ENCODE results near the gene C21orf91.

The C21orf91 gene

DNA sequence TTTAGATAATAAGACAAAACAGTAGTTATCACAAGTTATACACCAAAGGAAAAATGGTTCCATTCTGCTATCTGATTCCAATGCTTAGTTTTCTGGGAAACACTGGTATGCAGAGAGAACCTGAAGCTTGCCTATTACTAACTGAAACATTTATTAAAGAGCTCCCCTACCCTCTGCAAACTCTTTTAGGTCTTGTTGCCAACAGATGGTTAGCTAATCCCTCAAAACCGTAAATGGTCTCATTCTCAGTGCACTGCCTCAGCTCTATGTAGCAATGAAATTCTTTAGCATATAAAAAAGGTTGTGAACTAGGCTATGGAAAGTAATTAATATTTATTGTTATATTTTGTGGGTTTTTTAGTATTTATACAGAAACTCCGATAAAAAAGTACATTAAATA is 20.4 kb downstream of the C21orf91 start:
- Histone ChIP-seq H3K4me3 (ENCODE audit: insufficient read depth, low read depth, low read length) (no peak overlapping the region), H3K9me3 (ENCODE audit: control insufficient read depth, low read length) (no peaks in the 10 kb centered on the region), H3K27ac (ENCODE audit: insufficient read depth, low read depth, low read length, poor library complexity, severe bottlenecking) (no peak overlapping the region), H3K27me3 (ENCODE audit: control insufficient read depth, insufficient read depth, low read length, poor library complexity, severe bottlenecking) (no peaks in the 10 kb centered on the region), H3K4me1 (ENCODE audit: control insufficient read depth, insufficient read depth, low read length) (no peaks in the 10 kb centered on the region), H3K36me3 (ENCODE audit: control insufficient read depth, insufficient read depth, low read length) (peaks cover 27% of the 10 kb centered on the region)
- WGBS, 2 experiments, result 91 to 92% methylated on average over 1 of the region's 2 CpGs

GRCh38 chr21:17797967-17798366 is 21.2 kb downstream of the C21orf91 start:
- Histone ChIP-seq H3K36me3 (ENCODE audit: control insufficient read depth, insufficient read depth, low read length) (peaks cover 32% of the 10 kb centered on the region), H3K4me3 (ENCODE audit: insufficient read depth, low read depth, low read length) (no peak overlapping the region), H3K9me3 (ENCODE audit: control insufficient read depth, low read length) (no peaks in the 10 kb centered on the region), H3K4me1 (ENCODE audit: control insufficient read depth, insufficient read depth, low read length) (no peaks in the 10 kb centered on the region), H3K27ac (ENCODE audit: insufficient read depth, low read depth, low read length, poor library complexity, severe bottlenecking) (no peak overlapping the region), H3K27me3 (ENCODE audit: control insufficient read depth, insufficient read depth, low read length, poor library complexity, severe bottlenecking) (no peaks in the 10 kb centered on the region)
- 93 to 100% methylated on average over 2 of the region's 2 CpGs for WGBS, 2 experiments

DNA sequence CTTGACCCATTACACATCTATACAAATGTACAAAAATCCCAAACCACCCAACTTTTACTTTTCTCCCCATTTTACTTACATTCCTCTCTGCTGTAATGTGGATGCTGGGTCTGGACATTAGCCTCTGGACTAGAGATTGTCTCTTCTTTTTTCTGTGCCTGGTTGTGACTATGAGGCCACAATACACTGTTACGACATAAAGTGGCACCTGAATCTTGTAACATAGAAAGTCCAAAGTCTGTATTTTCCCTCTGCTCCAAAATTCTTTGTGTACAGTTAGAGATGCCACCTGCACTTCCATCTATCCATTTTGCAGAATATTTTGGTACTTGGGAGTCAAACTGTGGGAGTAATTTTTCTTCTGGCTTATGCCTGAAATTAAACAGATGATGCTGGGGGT is 22.7 kb downstream of the C21orf91 start:
- Histone ChIP-seq H3K9me3 (ENCODE audit: control insufficient read depth, low read length) (no peaks in the 10 kb centered on the region), H3K4me3 (ENCODE audit: insufficient read depth, low read depth, low read length) (no peak overlapping the region), H3K36me3 (ENCODE audit: control insufficient read depth, insufficient read depth, low read length) (peaks cover 33% of the 10 kb centered on the region), H3K27ac (ENCODE audit: insufficient read depth, low read depth, low read length, poor library complexity, severe bottlenecking) (no peak overlapping the region), H3K4me1 (ENCODE audit: control insufficient read depth, insufficient read depth, low read length) (no peaks in the 10 kb centered on the region), H3K27me3 (ENCODE audit: control insufficient read depth, insufficient read depth, low read length, poor library complexity, severe bottlenecking) (no peaks in the 10 kb centered on the region)
- WGBS, 2 experiments, result 84 to 100% methylated on average over 1 of the region's 1 CpG

- no peak overlapping the region for H3K27ac ChIP-seq (ENCODE audit: insufficient read depth, low read depth, low read length, poor library complexity, severe bottlenecking)
- no peak overlapping the region for H3K4me3 ChIP-seq (ENCODE audit: insufficient read depth, low read depth, low read length)
- WGBS, 2 experiments, result 88 to 100% methylated on average over 1 of the region's 1 CpG
- H3K9me3 ChIP-seq (ENCODE audit: control insufficient read depth, low read length), result no peaks in the 10 kb centered on the region
- peaks cover 36% of the 10 kb centered on the region for H3K36me3 ChIP-seq (ENCODE audit: control insufficient read depth, insufficient read depth, low read length)
- H3K27me3 ChIP-seq (ENCODE audit: control insufficient read depth, insufficient read depth, low read length, poor library complexity, severe bottlenecking), result no peaks in the 10 kb centered on the region
- no peaks in the 10 kb centered on the region for H3K4me1 ChIP-seq (ENCODE audit: control insufficient read depth, insufficient read depth, low read length)
Measured at GRCh38 chr21:17796037-17796403, 23.1 kb downstream of the C21orf91 start.

GRCh38 chr21:17795146-17796036 is 23.8 kb downstream of the C21orf91 start:
- Histone ChIP-seq H3K4me1 (ENCODE audit: control insufficient read depth, insufficient read depth, low read length) (no peaks in the 10 kb centered on the region), H3K36me3 (ENCODE audit: control insufficient read depth, insufficient read depth, low read length) (peaks cover 38% of the 10 kb centered on the region), H3K27me3 (ENCODE audit: control insufficient read depth, insufficient read depth, low read length, poor library complexity, severe bottlenecking) (no peaks in the 10 kb centered on the region), H3K4me3 (ENCODE audit: insufficient read depth, low read depth, low read length) (no peak overlapping the region), H3K27ac (ENCODE audit: insufficient read depth, low read depth, low read length, poor library complexity, severe bottlenecking) (no peak overlapping the region), H3K9me3 (ENCODE audit: control insufficient read depth, low read length) (no peaks in the 10 kb centered on the region)
- WGBS, 2 experiments, result 93 to 95% methylated on average over 4 to 6 of the region's 6 CpGs

DNA sequence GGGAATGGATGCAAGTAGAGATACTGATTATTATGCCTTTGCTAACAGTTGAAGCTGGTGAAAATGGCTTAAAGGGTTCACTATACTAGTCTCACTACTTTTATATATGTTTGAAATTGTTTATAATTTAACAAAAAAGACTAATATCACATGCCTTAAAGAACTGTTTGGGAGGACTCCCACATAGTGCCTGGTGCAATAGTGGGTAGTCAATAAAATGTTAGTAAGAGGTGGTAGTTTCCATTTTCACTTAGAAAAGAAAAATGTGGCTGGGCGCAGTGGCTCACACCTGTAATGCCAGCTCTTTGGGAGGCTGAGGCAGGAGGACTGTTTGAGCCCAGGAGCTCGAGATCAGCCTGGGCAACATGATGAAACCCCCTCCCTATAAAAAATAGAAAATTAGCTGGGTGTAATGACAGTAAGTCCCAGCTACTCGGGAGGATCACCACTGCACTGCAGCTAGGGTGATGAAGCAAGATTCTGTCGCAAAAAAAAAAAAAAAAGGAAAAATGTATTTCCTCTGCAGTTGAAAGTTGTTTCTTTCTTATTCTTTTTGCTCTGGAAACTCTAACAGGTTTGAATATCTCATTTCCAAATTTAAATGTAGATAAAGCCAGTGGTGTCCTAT is 24.5 kb downstream of the C21orf91 start:
- H3K4me3 ChIP-seq (ENCODE audit: insufficient read depth, low read depth, low read length), result no peak overlapping the region
- no peak overlapping the region for H3K27ac ChIP-seq (ENCODE audit: insufficient read depth, low read depth, low read length, poor library complexity, severe bottlenecking)
- no peaks in the 10 kb centered on the region for H3K9me3 ChIP-seq (ENCODE audit: control insufficient read depth, low read length)
- no peaks in the 10 kb centered on the region for H3K27me3 ChIP-seq (ENCODE audit: control insufficient read depth, insufficient read depth, low read length, poor library complexity, severe bottlenecking)
- WGBS, 2 experiments, result 88 to 94% methylated on average over 4 of the region's 4 CpGs
- H3K4me1 ChIP-seq (ENCODE audit: control insufficient read depth, insufficient read depth, low read length), result no peaks in the 10 kb centered on the region
- peaks cover 40% of the 10 kb centered on the region for H3K36me3 ChIP-seq (ENCODE audit: control insufficient read depth, insufficient read depth, low read length)

- 96% methylated on average over 9 of the region's 9 CpGs for WGBS, 2 experiments
- Histone ChIP-seq H3K27ac (ENCODE audit: insufficient read depth, low read depth, low read length, poor library complexity, severe bottlenecking) (no peak overlapping the region), H3K4me1 (ENCODE audit: control insufficient read depth, insufficient read depth, low read length) (no peaks in the 10 kb centered on the region), H3K27me3 (ENCODE audit: control insufficient read depth, insufficient read depth, low read length, poor library complexity, severe bottlenecking) (no peaks in the 10 kb centered on the region), H3K36me3 (ENCODE audit: control insufficient read depth, insufficient read depth, low read length) (peaks cover 40% of the 10 kb centered on the region), H3K4me3 (ENCODE audit: insufficient read depth, low read depth, low read length) (no peak overlapping the region), H3K9me3 (ENCODE audit: control insufficient read depth, low read length) (no peaks in the 10 kb centered on the region)
Measured at GRCh38 chr21:17793246-17794123, 25.7 kb downstream of the C21orf91 start.

- Histone ChIP-seq H3K27ac (ENCODE audit: insufficient read depth, low read depth, low read length, poor library complexity, severe bottlenecking) (no peak overlapping the region), H3K36me3 (ENCODE audit: control insufficient read depth, insufficient read depth, low read length) (peaks cover 28% of the 10 kb centered on the region), H3K4me3 (ENCODE audit: insufficient read depth, low read depth, low read length) (no peak overlapping the region), H3K9me3 (ENCODE audit: control insufficient read depth, low read length) (no peaks in the 10 kb centered on the region), H3K4me1 (ENCODE audit: control insufficient read depth, insufficient read depth, low read length) (no peaks in the 10 kb centered on the region), H3K27me3 (ENCODE audit: control insufficient read depth, insufficient read depth, low read length, poor library complexity, severe bottlenecking) (no peaks in the 10 kb centered on the region)
- 90 to 98% methylated on average over 3 of the region's 3 CpGs for WGBS, 2 experiments
Measured at GRCh38 chr21:17789656-17790055, 29.5 kb downstream of the C21orf91 start.

- Histone ChIP-seq H3K27ac (ENCODE audit: insufficient read depth, low read depth, low read length, poor library complexity, severe bottlenecking) (no peak overlapping the region), H3K9me3 (ENCODE audit: control insufficient read depth, low read length) (no peaks in the 10 kb centered on the region), H3K4me1 (ENCODE audit: control insufficient read depth, insufficient read depth, low read length) (no peaks in the 10 kb centered on the region), H3K4me3 (ENCODE audit: insufficient read depth, low read depth, low read length) (no peak overlapping the region), H3K27me3 (ENCODE audit: control insufficient read depth, insufficient read depth, low read length, poor library complexity, severe bottlenecking) (no peaks in the 10 kb centered on the region), H3K36me3 (ENCODE audit: control insufficient read depth, insufficient read depth, low read length) (peaks cover 24% of the 10 kb centered on the region)
- WGBS, 2 experiments, result 0 to 62% methylated on average over 1 to 3 of the region's 3 CpGs
Measured at GRCh38 chr21:17789069-17789468, 30.1 kb downstream of the C21orf91 start.

DNA sequence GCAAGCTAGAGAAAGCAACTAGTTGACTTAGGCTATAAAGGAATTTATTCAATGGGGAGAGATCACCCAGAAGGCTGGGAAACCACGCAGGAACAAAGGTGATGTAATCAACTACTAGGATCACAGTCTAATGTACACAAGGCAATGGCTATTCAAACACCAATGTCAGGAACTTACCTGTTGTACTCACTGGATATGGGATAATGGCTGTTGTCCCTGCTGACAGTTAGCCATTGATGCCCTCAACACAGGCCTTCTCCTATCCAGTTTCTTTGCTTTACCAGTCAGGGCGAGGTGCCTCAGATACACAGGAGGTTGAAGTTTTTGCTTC is 32.3 kb downstream of the C21orf91 start:
- WGBS, 2 experiments, result 88 to 100% methylated on average over 1 to 2 of the region's 2 CpGs
- Histone ChIP-seq H3K36me3 (ENCODE audit: control insufficient read depth, insufficient read depth, low read length) (peaks cover 9% of the 10 kb centered on the region), H3K9me3 (ENCODE audit: control insufficient read depth, low read length) (no peaks in the 10 kb centered on the region), H3K27me3 (ENCODE audit: control insufficient read depth, insufficient read depth, low read length, poor library complexity, severe bottlenecking) (no peaks in the 10 kb centered on the region), H3K4me1 (ENCODE audit: control insufficient read depth, insufficient read depth, low read length) (no peaks in the 10 kb centered on the region), H3K4me3 (ENCODE audit: insufficient read depth, low read depth, low read length) (no peak overlapping the region), H3K27ac (ENCODE audit: insufficient read depth, low read depth, low read length, poor library complexity, severe bottlenecking) (no peak overlapping the region)
